ENCODE data around the gene SAMD9. TPM values are rescaled to one million over a fixed set of nuclear protein-coding genes. Genes with fewer than 3 reads are reported as not detected.
"Not testable (repeated sequence)": the region's sequence is repeated elsewhere in the genome, so short reads cannot be mapped to it uniquely, and the experiment has no call there.

The SAMD9 gene
- polyA plus RNA-seq, 4 donors, result 3.2 to 5.6 (median 4.8) TPM

GRCh38 chr7:93117327-93117726, 452 bp downstream of the SAMD9 start:
- H3K27me3 ChIP-seq (ENCODE audit: control insufficient read depth in 3 of 3, insufficient read depth in 3 of 3, low read length in 3 of 3), result no peaks in the 10 kb centered on the region
- FAIRE-seq, result no peak
- peak overlapping the region; percentile 32 to 55 (median 34) for H3K27ac ChIP-seq (ENCODE audit: low read depth in 1 of 3, low read length in 2 of 3)

GRCh38 chr7:93115796-93116195, 2.0 kb downstream of the SAMD9 start:
- Histone ChIP-seq H3K4me3 (ENCODE audit: low read depth in 1 of 3, low read length in 3 of 3) (peak overlapping the region in 1 of 3 donors; percentile 23), H3K36me3 (ENCODE audit: control insufficient read depth in 3 of 3, insufficient read depth in 2 of 3, low read depth in 1 of 3, low read length in 3 of 3) (no peaks in the 10 kb centered on the region), H3K4me1 (ENCODE audit: control insufficient read depth in 3 of 3, insufficient read depth in 2 of 3, low read depth in 1 of 3, low read length in 2 of 3) (peaks cover 2 to 3% (median 3%) of the 10 kb centered on the region in 3 donors), H3K27me3 (ENCODE audit: control insufficient read depth in 3 of 3, insufficient read depth in 3 of 3, low read length in 3 of 3) (no peaks in the 10 kb centered on the region), H3K9me3 (ENCODE audit: control insufficient read depth in 2 of 2, insufficient read depth in 1 of 2, low read depth in 1 of 2, low read length in 1 of 2) (peaks cover 0 to 8% of the 10 kb centered on the region in 2 donors), H3K27ac (ENCODE audit: low read depth in 1 of 3, low read length in 2 of 3) (no peak overlapping the region)
- WGBS, 3 donors, result 72 to 83% (median 83%) methylated on average over 7 of the region's 7 CpGs
- DNase-seq, result no peak
- no peak for FAIRE-seq

More at GRCh38 chr7:93117327-93117726, 452 bp downstream of the SAMD9 start:
- H3K4me3 ChIP-seq (ENCODE audit: low read depth in 1 of 3, low read length in 3 of 3), result peak overlapping the region in 2 of 3 donors; percentile 38 to 53
- peak in 1 of 2 donors; percentile 11 for DNase-seq
- 37 to 68% (median 56%) methylated on average over 1 of the region's 1 CpG for WGBS, 3 donors
- H3K9me3 ChIP-seq (ENCODE audit: control insufficient read depth in 2 of 2, insufficient read depth in 1 of 2, low read depth in 1 of 2, low read length in 1 of 2), result peaks cover 0 to 15% of the 10 kb centered on the region in 2 donors
- no peaks in the 10 kb centered on the region for H3K36me3 ChIP-seq (ENCODE audit: control insufficient read depth in 3 of 3, insufficient read depth in 2 of 3, low read depth in 1 of 3, low read length in 3 of 3)
- peaks cover 2 to 3% (median 3%) of the 10 kb centered on the region in 3 donors for H3K4me1 ChIP-seq (ENCODE audit: control insufficient read depth in 3 of 3, insufficient read depth in 2 of 3, low read depth in 1 of 3, low read length in 2 of 3)

GRCh38 chr7:93108003-93108402, 9.8 kb downstream of the SAMD9 start:
- DNase-seq (no peak), FAIRE-seq (no peak)
- 92 to 99% (median 96%) methylated on average over 13 of the region's 13 CpGs for WGBS, 3 donors
- Histone ChIP-seq H3K27ac (ENCODE audit: low read depth in 1 of 3, low read length in 2 of 3) (no peak overlapping the region), H3K9me3 (ENCODE audit: control insufficient read depth in 2 of 2, insufficient read depth in 1 of 2, low read depth in 1 of 2, low read length in 1 of 2) (peaks cover 2 to 15% of the 10 kb centered on the region in 2 donors), H3K27me3 (ENCODE audit: control insufficient read depth in 3 of 3, insufficient read depth in 3 of 3, low read length in 3 of 3) (no peaks in the 10 kb centered on the region), H3K4me3 (ENCODE audit: low read depth in 1 of 3, low read length in 3 of 3) (no peak overlapping the region), H3K4me1 (ENCODE audit: control insufficient read depth in 3 of 3, insufficient read depth in 2 of 3, low read depth in 1 of 3, low read length in 2 of 3) (no peaks in the 10 kb centered on the region), H3K36me3 (ENCODE audit: control insufficient read depth in 3 of 3, insufficient read depth in 2 of 3, low read depth in 1 of 3, low read length in 3 of 3) (peaks cover 11 to 22% (median 13%) of the 10 kb centered on the region in 3 donors)

- 47 to 78% (median 77%) methylated on average over 2 of the region's 2 CpGs for WGBS, 3 donors
- Histone ChIP-seq H3K27me3 (ENCODE audit: control insufficient read depth in 3 of 3, insufficient read depth in 3 of 3, low read length in 3 of 3) (no peaks in the 10 kb centered on the region), H3K4me3 (ENCODE audit: low read depth in 1 of 3, low read length in 3 of 3) (no peak overlapping the region), H3K27ac (ENCODE audit: low read depth in 1 of 3, low read length in 2 of 3) (no peak overlapping the region), H3K36me3 (ENCODE audit: control insufficient read depth in 3 of 3, insufficient read depth in 2 of 3, low read depth in 1 of 3, low read length in 3 of 3) (peaks cover 0 to 2% (median 0%) of the 10 kb centered on the region in 3 donors), H3K4me1 (ENCODE audit: control insufficient read depth in 3 of 3, insufficient read depth in 2 of 3, low read depth in 1 of 3, low read length in 2 of 3) (no peaks in the 10 kb centered on the region), H3K9me3 (ENCODE audit: control insufficient read depth in 2 of 2, insufficient read depth in 1 of 2, low read depth in 1 of 2, low read length in 1 of 2) (peaks cover 0 to 17% of the 10 kb centered on the region in 2 donors)
- FAIRE-seq, result no peak
- DNase-seq, result no peak
These were observed 20.4 kb downstream of the SAMD9 start for GRCh38 chr7:93097388-93097787.

- 45 to 84% (median 64%) methylated on average over 1 of the region's 1 CpG for WGBS, 3 donors
- FAIRE-seq (no peak), DNase-seq (peak in 1 of 2 donors; percentile 35)
These were observed 24.9 kb downstream of the SAMD9 start for GRCh38 chr7:93092757-93093370.

GRCh38 chr7:93073357-93073756, 44.4 kb downstream of the SAMD9 start:
- H3K36me3 ChIP-seq (ENCODE audit: control insufficient read depth in 3 of 3, insufficient read depth in 2 of 3, low read depth in 1 of 3, low read length in 3 of 3); FAIRE-seq; DNase-seq; H3K4me1 ChIP-seq (ENCODE audit: control insufficient read depth in 3 of 3, insufficient read depth in 2 of 3, low read depth in 1 of 3, low read length in 2 of 3); H3K4me3 ChIP-seq (ENCODE audit: low read depth in 1 of 3, low read length in 3 of 3); H3K27ac ChIP-seq (ENCODE audit: low read depth in 1 of 3, low read length in 2 of 3); H3K27me3 ChIP-seq (ENCODE audit: control insufficient read depth in 3 of 3, insufficient read depth in 3 of 3, low read length in 3 of 3); H3K9me3 ChIP-seq (ENCODE audit: control insufficient read depth in 2 of 2, insufficient read depth in 1 of 2, low read depth in 1 of 2, low read length in 1 of 2): not testable (repeated sequence)
- 96% methylated on average over 9 of the region's 9 CpGs for WGBS, 3 donors

More at GRCh38 chr7:93092757-93093370, 24.9 kb downstream of the SAMD9 start:
- Histone ChIP-seq H3K4me3 (ENCODE audit: low read depth in 1 of 3, low read length in 3 of 3) (no peak overlapping the region), H3K4me1 (ENCODE audit: control insufficient read depth in 3 of 3, insufficient read depth in 2 of 3, low read depth in 1 of 3, low read length in 2 of 3) (no peaks in the 10 kb centered on the region), H3K9me3 (ENCODE audit: control insufficient read depth in 2 of 2, insufficient read depth in 1 of 2, low read depth in 1 of 2, low read length in 1 of 2) (peaks cover 0 to 13% of the 10 kb centered on the region in 2 donors), H3K36me3 (ENCODE audit: control insufficient read depth in 3 of 3, insufficient read depth in 2 of 3, low read depth in 1 of 3, low read length in 3 of 3) (no peaks in the 10 kb centered on the region), H3K27ac (ENCODE audit: low read depth in 1 of 3, low read length in 2 of 3) (no peak overlapping the region), H3K27me3 (ENCODE audit: control insufficient read depth in 3 of 3, insufficient read depth in 3 of 3, low read length in 3 of 3) (no peaks in the 10 kb centered on the region)

- Histone ChIP-seq H3K4me1 (ENCODE audit: control insufficient read depth in 3 of 3, insufficient read depth in 2 of 3, low read depth in 1 of 3, low read length in 2 of 3) (no peaks in the 10 kb centered on the region), H3K9me3 (ENCODE audit: control insufficient read depth in 2 of 2, insufficient read depth in 1 of 2, low read depth in 1 of 2, low read length in 1 of 2) (no peaks in the 10 kb centered on the region), H3K27me3 (ENCODE audit: control insufficient read depth in 3 of 3, insufficient read depth in 3 of 3, low read length in 3 of 3) (no peaks in the 10 kb centered on the region), H3K36me3 (ENCODE audit: control insufficient read depth in 3 of 3, insufficient read depth in 2 of 3, low read depth in 1 of 3, low read length in 3 of 3) (no peaks in the 10 kb centered on the region), H3K27ac (ENCODE audit: low read depth in 1 of 3, low read length in 2 of 3) (no peak overlapping the region), H3K4me3 (ENCODE audit: low read depth in 1 of 3, low read length in 3 of 3) (no peak overlapping the region)
- DNase-seq (no peak), FAIRE-seq (no peak)
- 79 to 88% (median 83%) methylated on average over 4 of the region's 4 CpGs for WGBS, 3 donors
These were observed 55.2 kb downstream of the SAMD9 start for GRCh38 chr7:93062599-93062998.

GRCh38 chr7:93060865-93061264, 56.9 kb downstream of the SAMD9 start:
- FAIRE-seq, result no peak
- WGBS, 3 donors, result 73 to 91% (median 86%) methylated on average over 5 of the region's 5 CpGs
- no peak overlapping the region for H3K4me3 ChIP-seq (ENCODE audit: low read depth in 1 of 3, low read length in 3 of 3)
- no peaks in the 10 kb centered on the region for H3K27me3 ChIP-seq (ENCODE audit: control insufficient read depth in 3 of 3, insufficient read depth in 3 of 3, low read length in 3 of 3)
- DNase-seq, result no peak
- no peaks in the 10 kb centered on the region for H3K4me1 ChIP-seq (ENCODE audit: control insufficient read depth in 3 of 3, insufficient read depth in 2 of 3, low read depth in 1 of 3, low read length in 2 of 3)
- no peak overlapping the region for H3K27ac ChIP-seq (ENCODE audit: low read depth in 1 of 3, low read length in 2 of 3)
- H3K9me3 ChIP-seq (ENCODE audit: control insufficient read depth in 2 of 2, insufficient read depth in 1 of 2, low read depth in 1 of 2, low read length in 1 of 2), result no peaks in the 10 kb centered on the region
- H3K36me3 ChIP-seq (ENCODE audit: control insufficient read depth in 3 of 3, insufficient read depth in 2 of 3, low read depth in 1 of 3, low read length in 3 of 3), result no peaks in the 10 kb centered on the region

GRCh38 chr7:93060025-93060424, 57.8 kb downstream of the SAMD9 start:
- FAIRE-seq (no peak), DNase-seq (peak in 1 of 2 donors; percentile 5)
- no peak overlapping the region for H3K27ac ChIP-seq (ENCODE audit: low read depth in 1 of 3, low read length in 2 of 3)
- no peaks in the 10 kb centered on the region for H3K36me3 ChIP-seq (ENCODE audit: control insufficient read depth in 3 of 3, insufficient read depth in 2 of 3, low read depth in 1 of 3, low read length in 3 of 3)
- H3K9me3 ChIP-seq (ENCODE audit: control insufficient read depth in 2 of 2, insufficient read depth in 1 of 2, low read depth in 1 of 2, low read length in 1 of 2), result no peaks in the 10 kb centered on the region
- WGBS, 3 donors, result 77 to 86% (median 77%) methylated on average over 6 of the region's 6 CpGs
- H3K4me1 ChIP-seq (ENCODE audit: control insufficient read depth in 3 of 3, insufficient read depth in 2 of 3, low read depth in 1 of 3, low read length in 2 of 3), result no peaks in the 10 kb centered on the region
- no peaks in the 10 kb centered on the region for H3K27me3 ChIP-seq (ENCODE audit: control insufficient read depth in 3 of 3, insufficient read depth in 3 of 3, low read length in 3 of 3)
- no peak overlapping the region for H3K4me3 ChIP-seq (ENCODE audit: low read depth in 1 of 3, low read length in 3 of 3)

Measured in small intestine (tissue), 7 donors.